ENCODE results near the gene ST8SIA4.

- TF ChIP-seq CTCF (IDR thresholded peaks at IDR 0.05) (no peak), POLR2A (IDR thresholded peaks at IDR 0.05) (no peak)
Measured at GRCh38 chr5:100772548-100772947, 130.5 kb downstream of the ST8SIA4 start.

All from heart left ventricle (tissue), 13 donors.